ENCODE data around the gene SLC4A3.
"Not testable (repeated sequence)": the region's sequence is repeated elsewhere in the genome, so short reads cannot be mapped to it uniquely, and the experiment has no call there.

Gene SLC4A3

GRCh38 chr2:219648963-219649362, 21.5 kb downstream of the SLC4A3 start:
- no peak for DNase-seq

GRCh38 chr2:219650426-219651248, 23.2 kb downstream of the SLC4A3 start:
- no peak for DNase-seq

- not testable (repeated sequence) for DNase-seq
Observed at GRCh38 chr2:219651656-219652055, 24.2 kb downstream of the SLC4A3 start.

GRCh38 chr2:219656526-219656925, 29.1 kb downstream of the SLC4A3 start:
- DNase-seq = no peak

GRCh38 chr2:219658196-219658846, 30.9 kb downstream of the SLC4A3 start:
- DNase-seq = no peak

- DNase-seq = no peak
Observed at GRCh38 chr2:219658874-219659273, 31.4 kb downstream of the SLC4A3 start.

GRCh38 chr2:219661197-219661954, 33.9 kb downstream of the SLC4A3 start:
- no peak for DNase-seq

GRCh38 chr2:219661955-219662395, 34.5 kb downstream of the SLC4A3 start:
- DNase-seq = no peak

- DNase-seq = no peak
Observed at GRCh38 chr2:219662566-219662965, 35.1 kb downstream of the SLC4A3 start.

- DNase-seq = no peak
Observed at GRCh38 chr2:219663116-219663762, 35.8 kb downstream of the SLC4A3 start.

- DNase-seq = no peak
Observed at GRCh38 chr2:219664041-219664440, 36.6 kb downstream of the SLC4A3 start.

GRCh38 chr2:219664944-219665343, 37.5 kb downstream of the SLC4A3 start:
- DNase-seq = no peak

- no peak for DNase-seq
Observed at GRCh38 chr2:219665926-219666325, 38.5 kb downstream of the SLC4A3 start.

- DNase-seq = no peak
Observed at GRCh38 chr2:219668316-219668715, 40.9 kb downstream of the SLC4A3 start.

- DNase-seq = no peak
Observed at GRCh38 chr2:219670386-219670785, 43.0 kb downstream of the SLC4A3 start.

GRCh38 chr2:219671279-219671678, 43.8 kb downstream of the SLC4A3 start:
- no peak for DNase-seq

- DNase-seq = no peak
Observed at GRCh38 chr2:219672406-219672805, 45.0 kb downstream of the SLC4A3 start.

- no peak for DNase-seq
Observed at GRCh38 chr2:219675221-219675620, 47.8 kb downstream of the SLC4A3 start.

- DNase-seq = no peak
Observed at GRCh38 chr2:219676586-219676985, 49.2 kb downstream of the SLC4A3 start.

- DNase-seq = no peak
Observed at GRCh38 chr2:219679041-219679440, 51.6 kb downstream of the SLC4A3 start.

- DNase-seq = no peak
Observed at GRCh38 chr2:219679571-219679970, 52.1 kb downstream of the SLC4A3 start.

- DNase-seq = no peak
Observed at GRCh38 chr2:219680958-219681693, 53.7 kb downstream of the SLC4A3 start.
